ENCODE data around the gene TCF7L2.
A peak's percentile ranks its signal among the peaks of the same experiment; 100 is the strongest.

Gene TCF7L2

DNA sequence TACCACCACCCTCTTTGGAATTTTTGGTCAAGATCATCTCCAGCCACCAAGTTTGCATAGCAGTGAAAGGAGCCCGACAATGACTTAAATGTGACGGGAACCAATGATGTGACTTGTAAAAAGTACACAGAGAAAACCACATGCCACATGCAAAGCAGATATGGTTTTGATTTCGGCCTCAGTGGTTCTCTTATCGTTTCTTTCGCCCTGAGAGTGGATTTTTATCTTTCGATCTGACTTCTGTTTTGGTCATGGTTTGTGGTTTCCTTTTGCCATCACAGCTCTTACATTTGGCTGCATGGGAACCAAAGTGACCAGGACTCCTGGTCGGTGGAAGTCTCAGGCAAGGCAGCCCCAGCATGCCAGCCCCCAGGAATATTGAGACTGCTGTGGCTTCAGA lies 31.5 kb downstream of the TCF7L2 start:
- Histone ChIP-seq H3K9me3 (ENCODE audit: control insufficient read depth, low read length) (no peaks in the 10 kb centered on the region), H3K4me1 (ENCODE audit: control insufficient read depth, insufficient read depth, low read length, poor library complexity, severe bottlenecking) (peaks cover 54% of the 10 kb centered on the region), H3K27ac (ENCODE audit: low read depth, low read length, severe bottlenecking) (no peak overlapping the region), H3K4me3 (ENCODE audit: extremely low read depth, insufficient read depth, low read length, poor library complexity, severe bottlenecking) (no peak overlapping the region), H3K36me3 (ENCODE audit: control insufficient read depth, insufficient read depth, low read length) (peaks cover 43% of the 10 kb centered on the region)
- 89 to 96% methylated on average over 6 to 7 of the region's 7 CpGs for whole genome bisulfite sequencing, 2 experiments (ENCODE audit: insufficient coverage in 2 of 2)

DNA sequence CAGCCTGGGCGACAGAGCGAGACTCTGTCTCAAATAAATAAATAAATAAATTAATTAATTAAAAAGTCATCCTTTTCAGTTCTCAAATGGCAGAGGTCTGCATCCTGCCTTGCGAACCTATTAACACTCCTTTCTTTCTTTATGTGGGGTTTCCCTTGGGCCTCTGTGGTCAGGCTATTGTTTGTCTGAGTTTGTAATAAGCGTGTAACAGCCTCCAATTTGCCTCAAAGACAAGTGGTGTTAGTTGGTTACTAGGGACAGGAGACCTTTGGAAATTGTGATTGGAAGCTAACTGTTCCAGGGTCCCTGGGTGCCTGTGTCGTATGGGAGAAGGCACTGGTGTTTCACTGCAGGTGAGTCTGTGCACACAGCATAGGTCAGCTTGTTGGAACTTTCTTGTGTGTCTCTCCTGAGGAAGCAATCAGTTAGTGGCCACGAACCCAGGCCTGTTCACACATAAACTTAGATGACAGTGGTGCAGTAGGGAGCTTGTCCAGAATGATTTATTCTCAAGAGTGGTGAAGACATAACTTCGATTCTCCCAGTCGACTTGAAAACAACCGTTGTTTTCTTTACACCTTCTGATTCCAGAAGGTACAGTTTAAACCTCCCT lies 33.5 kb downstream of the TCF7L2 start:
- Histone ChIP-seq H3K9me3 (ENCODE audit: control insufficient read depth, low read length) (no peaks in the 10 kb centered on the region), H3K4me1 (ENCODE audit: control insufficient read depth, insufficient read depth, low read length, poor library complexity, severe bottlenecking) (peaks cover 72% of the 10 kb centered on the region), H3K36me3 (ENCODE audit: control insufficient read depth, insufficient read depth, low read length) (peaks cover 40% of the 10 kb centered on the region), H3K27ac (ENCODE audit: low read depth, low read length, severe bottlenecking) (no peak overlapping the region), H3K4me3 (ENCODE audit: extremely low read depth, insufficient read depth, low read length, poor library complexity, severe bottlenecking) (no peak overlapping the region)
- WGBS, 2 experiments (ENCODE audit: insufficient coverage in 2 of 2), result 85 to 89% methylated on average over 5 to 7 of the region's 9 CpGs

DNA sequence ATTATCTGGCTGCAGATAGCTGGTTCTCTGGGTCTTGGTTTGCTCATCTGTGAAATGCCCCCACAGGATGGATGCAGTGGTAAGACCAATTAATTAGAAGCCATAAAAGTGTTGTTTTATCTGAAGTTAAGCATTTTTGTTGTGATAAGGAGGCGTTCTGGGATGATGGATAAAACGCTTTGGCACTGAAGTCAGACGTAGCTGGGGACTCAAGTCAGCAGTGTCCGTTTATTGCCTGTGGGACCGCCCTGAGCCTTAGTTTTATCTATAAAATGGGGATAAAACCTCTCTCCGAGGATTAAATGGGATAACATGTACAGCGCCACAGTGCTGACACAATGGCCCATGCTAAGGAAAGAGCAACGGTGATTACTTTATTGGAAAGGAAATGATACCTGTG lies 34.7 kb downstream of the TCF7L2 start:
- Histone ChIP-seq H3K9me3 (ENCODE audit: control insufficient read depth, low read length) (no peaks in the 10 kb centered on the region), H3K36me3 (ENCODE audit: control insufficient read depth, insufficient read depth, low read length) (peaks cover 38% of the 10 kb centered on the region), H3K27ac (ENCODE audit: low read depth, low read length, severe bottlenecking) (no peak overlapping the region), H3K4me3 (ENCODE audit: extremely low read depth, insufficient read depth, low read length, poor library complexity, severe bottlenecking) (no peak overlapping the region), H3K4me1 (ENCODE audit: control insufficient read depth, insufficient read depth, low read length, poor library complexity, severe bottlenecking) (peaks cover 84% of the 10 kb centered on the region)
- WGBS, 2 experiments (ENCODE audit: insufficient coverage in 2 of 2), result 95 to 96% methylated on average over 8 of the region's 8 CpGs

DNA sequence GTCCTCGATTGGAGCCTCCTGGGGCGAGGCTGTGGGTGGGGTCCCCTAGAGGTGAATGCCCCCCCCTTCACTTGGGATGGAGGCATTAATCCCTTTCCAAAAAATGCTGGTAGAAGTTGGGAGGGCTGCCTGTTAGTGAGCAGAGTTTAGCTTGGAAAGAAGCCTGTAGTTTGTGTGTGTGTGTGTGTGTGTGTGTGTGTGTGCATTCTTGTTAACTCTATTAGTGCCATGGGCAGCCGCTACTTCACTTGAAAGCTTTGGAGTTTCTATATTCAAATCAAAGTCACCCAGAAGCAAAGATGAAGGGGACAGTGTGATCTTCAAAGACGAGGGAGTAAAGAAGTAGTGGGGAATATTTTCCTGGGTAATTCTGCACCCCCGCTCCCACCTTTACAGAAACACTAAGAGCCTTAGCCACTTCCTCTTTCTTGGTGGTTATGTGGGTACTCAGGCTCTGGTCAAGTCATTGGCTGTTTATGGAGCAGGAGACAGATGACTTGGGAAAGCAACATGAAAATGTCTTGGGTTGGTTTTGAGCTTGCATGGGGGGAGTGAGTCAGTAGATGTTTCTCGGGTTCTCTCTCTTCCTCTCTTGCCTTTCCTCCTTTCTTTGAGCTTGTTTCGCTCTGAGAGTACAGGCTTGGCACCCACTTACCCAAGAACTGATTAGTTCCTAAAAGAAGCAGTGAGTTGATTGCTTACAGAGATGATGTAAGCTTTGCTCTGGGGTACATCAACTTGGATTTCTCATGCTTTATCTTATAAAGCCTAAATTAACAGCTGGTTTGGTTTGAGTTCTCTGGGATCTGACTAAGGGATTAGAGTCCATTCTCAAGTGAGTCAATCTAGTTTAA lies 35.9 kb downstream of the TCF7L2 start:
- Histone ChIP-seq H3K27ac (ENCODE audit: low read depth, low read length, severe bottlenecking) (peak overlapping the region; percentile 78), H3K9me3 (ENCODE audit: control insufficient read depth, low read length) (no peaks in the 10 kb centered on the region), H3K36me3 (ENCODE audit: control insufficient read depth, insufficient read depth, low read length) (peaks cover 33% of the 10 kb centered on the region), H3K4me1 (ENCODE audit: control insufficient read depth, insufficient read depth, low read length, poor library complexity, severe bottlenecking) (peaks cover 93% of the 10 kb centered on the region), H3K4me3 (ENCODE audit: extremely low read depth, insufficient read depth, low read length, poor library complexity, severe bottlenecking) (no peak overlapping the region)
- WGBS, 2 experiments (ENCODE audit: insufficient coverage in 2 of 2), result 85 to 90% methylated on average over 2 of the region's 7 CpGs

DNA sequence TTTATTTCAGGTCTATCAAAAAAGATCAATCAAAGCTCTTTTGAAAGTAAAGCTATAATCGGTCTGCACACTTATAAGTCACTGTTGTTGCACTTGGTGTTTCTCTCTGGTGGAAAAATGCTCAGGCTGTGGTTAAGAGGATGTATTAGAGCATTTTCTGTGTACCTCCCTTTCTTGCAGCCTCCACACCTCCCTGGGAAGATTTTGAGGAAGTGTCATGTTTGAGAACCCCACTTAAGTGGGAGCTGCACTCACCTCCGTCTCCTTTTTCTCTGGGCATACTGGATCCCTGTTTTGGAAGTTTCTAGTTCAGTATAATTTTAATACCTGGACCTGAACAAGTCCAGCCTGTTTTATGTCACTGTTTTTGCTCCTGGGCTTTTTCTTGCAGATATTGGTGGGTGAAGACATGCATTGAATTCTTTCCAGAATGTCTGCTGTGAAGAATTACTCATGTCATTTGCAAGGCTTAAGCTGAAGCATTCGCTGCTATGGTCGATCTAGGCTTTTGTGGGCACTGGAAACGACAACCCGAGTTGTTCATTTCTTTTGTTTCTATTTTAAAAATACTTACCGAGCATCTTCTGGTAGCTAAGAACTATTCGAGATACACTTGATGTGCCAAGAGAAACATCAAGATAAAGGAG lies 36.6 kb downstream of the TCF7L2 start:
- Histone ChIP-seq H3K4me3 (ENCODE audit: extremely low read depth, insufficient read depth, low read length, poor library complexity, severe bottlenecking) (no peak overlapping the region), H3K36me3 (ENCODE audit: control insufficient read depth, insufficient read depth, low read length) (peaks cover 33% of the 10 kb centered on the region)

DNA sequence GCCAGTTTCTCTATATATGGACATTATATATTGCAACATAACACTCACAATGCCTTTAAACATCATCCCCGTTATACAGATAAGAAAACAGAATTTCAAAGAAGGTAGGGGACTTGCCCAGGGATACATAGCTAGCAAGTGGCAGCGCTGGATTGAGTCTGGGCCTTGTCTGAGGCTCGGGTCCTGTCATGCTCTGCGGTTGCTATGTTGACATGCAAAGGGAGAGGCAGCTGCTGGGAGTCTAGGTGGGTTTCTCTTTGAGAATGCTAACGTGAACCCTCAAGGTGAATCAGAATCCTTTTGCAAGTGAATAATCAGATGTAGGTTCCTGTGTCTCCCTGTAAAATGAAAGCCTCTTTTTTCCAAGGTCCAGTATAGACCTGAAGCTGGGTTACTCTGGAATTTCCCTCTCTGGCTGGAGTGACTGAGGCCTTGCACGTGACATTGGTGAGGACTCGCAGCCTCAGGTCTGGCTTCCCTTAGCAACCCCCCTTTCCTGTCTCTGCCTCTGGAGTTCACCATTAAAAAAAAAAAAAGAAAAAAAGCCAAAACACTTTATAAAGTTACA lies 38.9 kb downstream of the TCF7L2 start:
- peak overlapping the region; percentile 23 for H3K27ac ChIP-seq (ENCODE audit: low read depth, low read length, severe bottlenecking)
- no peaks in the 10 kb centered on the region for H3K9me3 ChIP-seq (ENCODE audit: control insufficient read depth, low read length)
- H3K36me3 ChIP-seq (ENCODE audit: control insufficient read depth, insufficient read depth, low read length), result peaks cover 38% of the 10 kb centered on the region
- 70 to 71% methylated on average over 6 of the region's 7 CpGs for WGBS, 2 experiments (ENCODE audit: insufficient coverage in 2 of 2)
- peaks cover 74% of the 10 kb centered on the region for H3K4me1 ChIP-seq (ENCODE audit: control insufficient read depth, insufficient read depth, low read length, poor library complexity, severe bottlenecking)
- H3K4me3 ChIP-seq (ENCODE audit: extremely low read depth, insufficient read depth, low read length, poor library complexity, severe bottlenecking), result no peak overlapping the region

More for the DNA sequence above, 36.6 kb downstream of the TCF7L2 start:
- no peaks in the 10 kb centered on the region for H3K9me3 ChIP-seq (ENCODE audit: control insufficient read depth, low read length)
- WGBS, 2 experiments (ENCODE audit: insufficient coverage in 2 of 2), result 77 to 80% methylated on average over 1 to 7 of the region's 8 CpGs
- H3K4me1 ChIP-seq (ENCODE audit: control insufficient read depth, insufficient read depth, low read length, poor library complexity, severe bottlenecking), result peaks cover 90% of the 10 kb centered on the region
- H3K27ac ChIP-seq (ENCODE audit: low read depth, low read length, severe bottlenecking), result peak overlapping the region; percentile 78

DNA sequence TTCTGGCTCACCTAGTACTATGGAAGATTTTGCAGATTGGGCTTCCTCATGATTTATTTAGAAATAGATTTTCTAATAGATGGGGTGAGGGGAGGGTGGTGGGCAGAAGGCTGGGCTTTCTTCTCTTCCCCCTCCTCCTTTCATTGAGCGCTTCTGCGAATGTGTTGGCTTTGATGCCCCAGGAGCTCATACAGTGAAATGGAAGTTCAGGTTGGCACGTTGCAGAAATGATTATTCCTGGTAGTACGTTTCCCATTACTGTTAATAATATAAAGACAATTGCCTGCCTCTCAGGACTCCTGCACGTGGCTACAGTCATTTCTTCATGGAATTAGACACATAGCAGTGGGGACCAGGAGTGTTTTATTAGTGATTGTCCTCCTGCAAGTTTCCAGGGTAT lies 39.8 kb downstream of the TCF7L2 start:
- H3K4me3 ChIP-seq (ENCODE audit: extremely low read depth, insufficient read depth, low read length, poor library complexity, severe bottlenecking), result no peak overlapping the region
- WGBS, 2 experiments (ENCODE audit: insufficient coverage in 2 of 2), result 100% methylated on average over 1 of the region's 5 CpGs; no CpG with 5 or more reads in 1 of the 2 experiments
- H3K27ac ChIP-seq (ENCODE audit: low read depth, low read length, severe bottlenecking), result no peak overlapping the region
- H3K36me3 ChIP-seq (ENCODE audit: control insufficient read depth, insufficient read depth, low read length), result peaks cover 37% of the 10 kb centered on the region
- peaks cover 65% of the 10 kb centered on the region for H3K4me1 ChIP-seq (ENCODE audit: control insufficient read depth, insufficient read depth, low read length, poor library complexity, severe bottlenecking)
- no peaks in the 10 kb centered on the region for H3K9me3 ChIP-seq (ENCODE audit: control insufficient read depth, low read length)

DNA sequence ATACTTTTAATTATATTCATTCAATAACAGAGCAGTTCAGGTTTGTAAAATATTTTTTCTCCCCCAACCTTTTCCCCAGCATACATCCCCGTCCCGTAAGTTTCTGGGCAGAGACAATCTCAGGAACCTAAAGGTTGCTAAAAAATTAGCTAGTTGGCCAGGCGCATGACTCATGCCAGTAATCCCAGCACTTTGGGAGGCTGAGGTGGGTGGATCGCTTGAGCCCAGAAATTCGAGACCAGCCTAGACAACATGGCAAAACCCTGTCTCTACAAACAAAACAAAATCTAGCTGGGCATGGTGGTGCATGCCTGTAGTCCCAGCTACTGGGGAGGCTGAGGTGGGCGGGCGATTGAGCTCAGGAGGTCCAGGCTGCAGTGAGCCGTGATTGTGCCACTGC lies 40.2 kb downstream of the TCF7L2 start:
- 81 to 90% methylated on average over 3 of the region's 8 CpGs for WGBS, 2 experiments (ENCODE audit: insufficient coverage in 2 of 2)
- Histone ChIP-seq H3K4me1 (ENCODE audit: control insufficient read depth, insufficient read depth, low read length, poor library complexity, severe bottlenecking) (peaks cover 61% of the 10 kb centered on the region), H3K4me3 (ENCODE audit: extremely low read depth, insufficient read depth, low read length, poor library complexity, severe bottlenecking) (no peak overlapping the region), H3K36me3 (ENCODE audit: control insufficient read depth, insufficient read depth, low read length) (peaks cover 40% of the 10 kb centered on the region), H3K9me3 (ENCODE audit: control insufficient read depth, low read length) (no peaks in the 10 kb centered on the region), H3K27ac (ENCODE audit: low read depth, low read length, severe bottlenecking) (no peak overlapping the region)

DNA sequence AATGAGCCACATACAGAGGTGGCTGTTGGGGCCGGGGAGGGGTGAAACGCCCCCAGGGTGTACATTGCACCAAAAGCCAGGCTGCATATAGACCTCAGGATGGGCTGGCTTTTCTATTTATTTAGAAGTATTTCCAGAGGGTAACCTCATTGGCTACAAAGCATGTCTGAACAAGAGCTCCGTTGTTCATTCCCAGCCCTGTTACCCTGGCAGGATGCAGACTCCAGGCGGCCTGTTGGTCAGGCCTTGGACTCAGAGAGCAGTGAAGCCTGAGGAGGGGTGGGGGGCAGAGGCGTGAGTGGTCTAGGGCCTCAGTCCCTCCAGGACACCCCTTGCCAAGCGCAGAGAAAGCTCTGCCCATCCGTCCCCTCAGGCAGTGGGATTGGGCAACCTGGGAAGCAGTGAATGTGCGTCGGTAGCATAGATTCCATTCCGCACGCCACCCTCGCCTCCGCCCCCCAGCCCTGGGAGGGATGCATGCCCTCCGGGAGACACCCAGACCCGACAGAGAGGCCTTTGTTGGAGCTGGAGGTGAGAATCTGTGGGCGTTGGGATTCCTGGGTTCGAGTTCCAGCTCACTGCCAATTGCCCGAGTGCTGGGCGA lies 41.9 kb downstream of the TCF7L2 start:
- Histone ChIP-seq H3K4me3 (ENCODE audit: extremely low read depth, insufficient read depth, low read length, poor library complexity, severe bottlenecking) (no peak overlapping the region), H3K36me3 (ENCODE audit: control insufficient read depth, insufficient read depth, low read length) (peaks cover 55% of the 10 kb centered on the region), H3K4me1 (ENCODE audit: control insufficient read depth, insufficient read depth, low read length, poor library complexity, severe bottlenecking) (peaks cover 44% of the 10 kb centered on the region), H3K9me3 (ENCODE audit: control insufficient read depth, low read length) (no peaks in the 10 kb centered on the region), H3K27ac (ENCODE audit: low read depth, low read length, severe bottlenecking) (peak overlapping the region; percentile 41)
- WGBS, 2 experiments (ENCODE audit: insufficient coverage in 2 of 2), result 93 to 96% methylated on average over 13 to 19 of the region's 19 CpGs

DNA sequence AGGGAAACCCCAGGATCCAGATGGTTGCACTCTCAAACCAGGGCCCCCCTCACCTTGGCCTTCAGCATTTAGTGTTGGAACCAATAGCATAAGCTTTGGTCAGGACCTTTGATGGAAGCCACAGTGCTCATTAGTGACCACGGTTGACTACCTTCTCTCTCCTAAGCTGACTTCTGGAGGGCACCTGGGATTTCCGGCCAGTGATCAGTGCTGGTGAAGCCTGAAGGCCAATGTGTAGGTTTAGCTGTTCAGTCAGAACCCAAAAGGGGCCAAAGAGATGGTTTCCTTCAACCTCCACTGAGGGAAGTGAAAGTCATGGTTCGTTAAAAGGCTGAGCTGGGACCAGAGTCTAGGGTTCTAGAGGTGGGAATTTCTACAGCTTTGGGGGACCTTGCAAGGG lies 46.4 kb downstream of the TCF7L2 start:
- WGBS, 2 experiments (ENCODE audit: insufficient coverage in 2 of 2), result 100% methylated on average over 1 to 3 of the region's 3 CpGs
- Histone ChIP-seq H3K27ac (ENCODE audit: low read depth, low read length, severe bottlenecking) (no peak overlapping the region), H3K4me3 (ENCODE audit: extremely low read depth, insufficient read depth, low read length, poor library complexity, severe bottlenecking) (no peak overlapping the region), H3K4me1 (ENCODE audit: control insufficient read depth, insufficient read depth, low read length, poor library complexity, severe bottlenecking) (peaks cover 23% of the 10 kb centered on the region), H3K36me3 (ENCODE audit: control insufficient read depth, insufficient read depth, low read length) (peaks cover 52% of the 10 kb centered on the region), H3K9me3 (ENCODE audit: control insufficient read depth, low read length) (no peaks in the 10 kb centered on the region)

Measured in mesodermal cell (in vitro differentiated cells).